ENCODE data around the gene ELK4. TPM values are rescaled to one million over a fixed set of nuclear protein-coding genes. Genes with fewer than 3 reads are reported as not detected.

The ELK4 gene
- total and polyA plus RNA-seq, 2 of the 13 experiments (the other 11 are each of a cell fraction or from before 2014, with no cell fraction given) = 8.3 to 13.1 TPM

GRCh38 chr1:205631010-205631767 lies 622 bp downstream of the ELK4 start (continued):
- TF ChIP-seq ZNF75D (CRISPR knock-in tag; IDR thresholded peaks at IDR 0.05; ENCODE audit: borderline replicate concordance) (no peak), ZBTB4 (CRISPR knock-in tag; IDR thresholded peaks at IDR 0.05; ENCODE audit: borderline replicate concordance) (no peak), STAT5B (CRISPR knock-in tag; IDR thresholded peaks at IDR 0.05) (no peak), ZUFSP (CRISPR knock-in tag; IDR thresholded peaks at IDR 0.05; ENCODE audit: borderline replicate concordance) (no peak), PCBP1 (IDR thresholded peaks at IDR 0.05; ENCODE audit: borderline replicate concordance, low read depth, low read length) (no peak), PHF5A (CRISPR knock-in tag; IDR thresholded peaks at IDR 0.05; ENCODE audit: low read depth, unreplicated experiment) (no peak), ZFX (CRISPR knock-in tag; IDR thresholded peaks at IDR 0.05; ENCODE audit: low read depth) (peak; percentile 63; the same call in 1 of the 2 replicates), RFX5 (IDR thresholded peaks at IDR 0.05; ENCODE audit: low read depth, low read length) (0 out of 2 replicates have a peak, but pooled peaks have one; percentile 21), PHF8 (CRISPR knock-in tag; IDR thresholded peaks at IDR 0.05) (peak; percentile 80), ZNF143 (CRISPR knock-in tag; IDR thresholded peaks at IDR 0.05) (no peak), ZNF709 (CRISPR knock-in tag; IDR thresholded peaks at IDR 0.05) (no peak; the same call in 1 of the 2 replicates), HOXA7 (CRISPR knock-in tag; IDR thresholded peaks at IDR 0.05) (no peak), ATF5 (CRISPR knock-in tag; IDR thresholded peaks at IDR 0.05; ENCODE audit: low read depth) (no peak), ZNF124 (CRISPR knock-in tag; IDR thresholded peaks at IDR 0.05) (no peak; the same call in 1 of the 2 replicates), PAWR (CRISPR knock-in tag; IDR thresholded peaks at IDR 0.05; ENCODE audit: borderline replicate concordance) (no peak), TAF15 (IDR thresholded peaks at IDR 0.05; ENCODE audit: low read depth, low read length, poor library complexity, severe bottlenecking) (no peak), MAFK (conservative IDR thresholded peaks at IDR 0.05 in 1 of 2, IDR thresholded peaks at IDR 0.05 in 1 of 2; ENCODE audit: low read length in 2 of 2) (no peak), ZBTB21 (CRISPR knock-in tag; IDR thresholded peaks at IDR 0.05) (no peak), TSC22D2 (CRISPR knock-in tag; IDR thresholded peaks at IDR 0.05; ENCODE audit: borderline replicate concordance) (no peak; the same call in 1 of the 2 replicates), DZIP1 (CRISPR knock-in tag; IDR thresholded peaks at IDR 0.05) (no peak), TARDBP (CRISPR knock-in tag; IDR thresholded peaks at IDR 0.05) (no peak; the same call in 1 of the 2 replicates)
